Measurements from ENCODE around the gene UST.

Gene UST

GRCh38 chr6:149060985-149061760, 314.3 kb downstream of the UST start:
- no peak for DNase-seq (ENCODE audit: low spot score)
- no peak for TF ChIP-seq CTCF (IDR thresholded peaks at IDR 0.05; ENCODE audit: extremely low read depth, missing control alignments)

GRCh38 chr6:149061930-149062329, 315.1 kb downstream of the UST start:
- DNase-seq (ENCODE audit: low spot score) = no peak

GRCh38 chr6:149062653-149063348, 316.0 kb downstream of the UST start:
- TF ChIP-seq CTCF (IDR thresholded peaks at IDR 0.05; ENCODE audit: extremely low read depth, missing control alignments) = no peak
- DNase-seq (ENCODE audit: low spot score) = no peak

More at GRCh38 chr6:149061930-149062329, 315.1 kb downstream of the UST start:
- no peak for TF ChIP-seq CTCF (IDR thresholded peaks at IDR 0.05; ENCODE audit: extremely low read depth, missing control alignments)

GRCh38 chr6:149063468-149063867, 316.6 kb downstream of the UST start:
- TF ChIP-seq CTCF (IDR thresholded peaks at IDR 0.05; ENCODE audit: extremely low read depth, missing control alignments) = no peak
- no peak for DNase-seq (ENCODE audit: low spot score)

- DNase-seq (ENCODE audit: low spot score) = no peak
- TF ChIP-seq CTCF (IDR thresholded peaks at IDR 0.05; ENCODE audit: extremely low read depth, missing control alignments) = no peak
These were observed 317.3 kb downstream of the UST start for GRCh38 chr6:149064001-149064659.

- TF ChIP-seq CTCF (IDR thresholded peaks at IDR 0.05; ENCODE audit: extremely low read depth, missing control alignments) = no peak
These were observed 317.8 kb downstream of the UST start for GRCh38 chr6:149064660-149065015.

GRCh38 chr6:149065121-149065520, 318.3 kb downstream of the UST start:
- no peak for TF ChIP-seq CTCF (IDR thresholded peaks at IDR 0.05; ENCODE audit: extremely low read depth, missing control alignments)
- DNase-seq (ENCODE audit: low spot score) = no peak

More at GRCh38 chr6:149064660-149065015, 317.8 kb downstream of the UST start:
- no peak for DNase-seq (ENCODE audit: low spot score)

Measured in GM20000 (cell line).